Measurements from ENCODE around the gene NINJ2.

Gene NINJ2

DNA sequence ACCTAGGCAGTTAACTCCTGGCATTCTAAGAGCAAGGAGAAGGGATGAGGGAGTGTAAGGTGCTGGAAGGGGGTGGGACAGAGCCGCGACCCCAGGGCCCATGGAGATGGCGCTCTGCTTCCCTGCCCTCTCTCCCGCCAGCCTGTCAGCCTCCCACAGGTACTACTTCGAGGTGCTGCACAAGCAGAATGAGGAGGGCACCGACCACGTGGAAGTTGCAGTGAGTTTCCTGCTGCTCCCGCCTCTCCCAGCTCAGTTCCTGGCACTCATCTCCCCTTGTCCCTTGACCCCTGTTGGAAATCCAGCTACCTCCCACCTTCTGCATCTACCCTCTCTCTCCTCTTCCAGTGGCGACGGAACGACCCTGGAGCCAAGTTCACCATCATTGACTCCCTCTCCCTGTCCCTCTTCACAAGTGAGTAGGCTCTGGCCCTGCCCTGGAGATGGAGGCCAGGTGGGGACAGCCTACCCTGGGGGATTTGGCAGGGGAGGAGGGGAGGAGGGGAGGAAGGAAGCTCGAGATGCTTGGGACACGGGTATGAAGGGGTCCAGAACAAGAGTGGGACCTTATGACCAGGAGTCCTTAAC, 115.3 kb downstream of the NINJ2 start:
- no peak for DNase-seq (ENCODE audit: low spot score)

DNA sequence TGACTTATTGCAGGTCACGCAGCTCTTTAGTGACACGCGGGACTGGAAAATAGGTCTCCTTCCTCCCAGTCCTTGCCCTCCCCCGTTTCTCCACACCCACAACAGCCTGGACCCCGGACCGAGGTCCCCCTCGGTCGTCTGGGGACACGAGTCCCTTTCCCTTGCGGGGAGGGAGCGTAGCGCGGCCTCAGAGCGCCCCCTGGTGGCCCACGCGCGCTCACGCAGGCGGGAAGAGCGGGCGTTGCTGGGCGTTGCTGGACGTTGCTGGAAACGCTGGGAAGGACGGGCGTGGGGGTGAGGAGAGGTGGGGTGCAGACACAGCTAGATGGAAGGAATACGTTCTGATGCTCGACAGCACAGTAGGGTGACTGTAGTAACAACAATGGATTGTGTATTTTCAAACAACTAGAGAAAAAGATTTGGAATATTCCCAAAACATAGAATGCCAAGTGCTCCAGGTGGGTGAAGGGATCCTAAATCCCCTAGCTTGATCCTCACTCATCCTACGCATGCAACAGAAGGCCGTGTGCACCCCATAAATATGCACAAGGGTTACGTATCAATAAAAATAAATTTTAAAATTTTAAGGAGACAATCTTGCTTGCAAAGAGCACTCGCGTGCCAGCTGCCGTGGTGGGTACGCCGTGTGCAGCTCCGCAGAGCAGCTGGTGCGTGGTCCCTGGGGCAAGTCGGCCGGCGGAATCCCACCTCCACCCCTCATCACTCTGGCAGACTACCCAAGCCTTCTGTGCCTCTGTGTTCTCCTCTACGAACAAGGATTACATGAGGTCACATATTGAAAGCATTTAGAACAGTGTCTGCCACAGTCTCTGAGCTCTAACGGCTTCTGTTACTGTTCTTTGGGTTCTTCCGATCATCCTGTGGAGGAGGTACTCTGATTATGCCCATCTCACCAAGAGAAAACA, 116.1 kb downstream of the NINJ2 start:
- DNase-seq (ENCODE audit: low spot score) = peak; percentile 56

DNA sequence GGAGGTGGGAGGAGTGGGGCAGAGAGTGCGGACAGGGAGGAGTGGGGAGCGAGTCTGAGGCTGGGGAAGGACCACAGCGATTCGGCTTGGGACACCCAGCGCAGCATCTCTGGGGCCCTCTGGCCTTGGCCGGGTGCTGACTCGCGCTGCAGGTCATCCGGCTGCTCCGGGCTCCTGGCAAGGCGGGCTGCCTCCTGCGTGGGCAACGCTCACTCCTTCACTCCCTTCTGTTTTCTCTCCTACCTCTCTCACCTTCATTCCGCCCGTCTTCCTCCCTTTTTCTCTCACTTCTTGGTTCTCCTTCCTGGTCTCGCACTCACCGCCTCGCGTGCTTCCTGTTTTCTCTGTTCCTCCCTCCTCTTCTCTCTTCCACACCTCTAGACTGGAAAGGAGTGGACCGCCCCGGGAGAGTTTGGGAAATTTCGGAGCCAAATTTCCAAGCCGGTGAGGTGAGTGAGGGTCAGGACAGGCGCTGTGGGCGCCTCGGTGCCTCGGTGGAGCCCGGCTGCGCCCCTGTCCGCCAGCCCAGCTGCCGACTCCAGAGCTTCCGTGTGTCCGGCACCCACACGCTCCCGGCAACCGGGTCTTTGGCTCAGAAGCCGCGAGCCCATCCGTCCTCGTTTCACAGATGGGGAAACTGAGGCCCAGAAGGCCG, 116.9 kb downstream of the NINJ2 start:
- no peak for DNase-seq (ENCODE audit: low spot score)

DNA sequence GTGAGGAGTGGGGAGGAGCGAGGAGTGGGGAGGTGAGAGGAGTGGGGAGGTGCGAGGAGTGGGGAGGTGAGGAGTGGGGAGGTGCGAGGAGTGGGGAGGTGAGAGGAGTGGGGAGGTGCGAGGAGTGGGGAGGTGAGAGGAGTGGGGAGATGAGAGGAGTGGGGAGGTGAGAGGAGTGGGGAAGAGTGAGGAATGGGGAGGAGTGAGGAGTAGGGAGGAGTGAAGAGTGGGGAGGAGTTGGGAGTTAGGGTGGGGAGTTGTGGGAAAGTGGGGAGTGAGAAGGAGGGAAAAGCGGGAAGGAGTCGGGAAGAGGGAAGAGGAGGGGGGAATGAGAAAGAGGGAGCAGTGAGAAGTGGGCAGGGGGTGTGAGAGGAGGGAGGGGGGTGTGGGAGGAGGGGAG, 117.4 kb downstream of the NINJ2 start:
- DNase-seq (ENCODE audit: low spot score) = no peak

DNA sequence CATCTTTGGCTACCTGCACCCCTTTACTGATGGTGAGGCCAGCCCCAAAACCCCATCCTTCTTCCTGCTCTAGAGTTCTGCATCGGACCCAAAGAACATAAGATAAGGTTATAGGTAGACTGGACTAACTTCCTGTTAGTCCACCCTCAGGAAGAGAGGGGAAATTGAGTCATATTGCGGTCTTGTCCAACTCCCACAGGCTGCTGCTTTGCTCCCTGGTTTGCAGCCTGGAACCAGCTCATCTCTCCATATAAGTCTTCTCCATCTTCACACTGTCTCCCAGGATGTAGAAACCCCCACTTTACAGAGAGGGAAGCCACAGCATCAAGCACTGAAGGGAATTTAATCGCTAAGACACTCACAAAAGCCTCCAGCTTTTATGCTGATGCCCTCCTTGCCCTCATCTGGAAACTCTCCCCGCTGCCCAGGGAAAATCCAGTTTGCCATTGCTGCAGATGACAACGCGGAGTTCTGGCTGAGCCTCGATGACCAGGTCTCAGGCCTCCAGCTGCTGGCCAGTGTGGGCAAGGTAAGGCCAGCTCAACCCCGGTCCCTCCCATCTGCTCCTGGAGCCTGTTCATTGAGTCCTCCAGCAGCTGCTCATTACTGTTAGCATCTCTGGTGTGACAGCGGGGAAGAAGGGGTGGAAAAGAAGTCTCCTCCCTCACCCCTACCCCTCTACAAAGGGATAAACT, 118.2 kb downstream of the NINJ2 start:
- DNase-seq (ENCODE audit: low spot score) = no peak

DNA sequence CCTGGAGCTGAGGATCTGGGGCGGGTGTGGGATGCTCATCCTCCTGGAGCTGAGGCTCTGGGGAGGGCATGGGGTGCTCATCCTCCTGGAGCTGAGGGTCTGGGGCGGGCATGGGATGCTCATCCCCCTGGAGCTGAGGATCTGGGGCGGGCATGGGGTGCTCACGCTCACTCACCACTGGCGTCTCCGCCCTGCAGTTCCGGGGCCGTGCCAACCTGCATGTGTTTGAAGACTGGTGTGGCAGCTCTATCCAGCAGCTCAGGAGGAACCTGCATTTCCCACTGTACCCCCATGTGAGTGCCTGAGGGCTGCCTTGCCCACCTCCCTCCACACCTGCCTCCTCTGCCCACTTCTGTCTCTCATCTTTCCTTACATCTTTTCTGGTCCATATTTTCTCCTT, 119.1 kb downstream of the NINJ2 start:
- DNase-seq (ENCODE audit: low spot score) = no peak

DNA sequence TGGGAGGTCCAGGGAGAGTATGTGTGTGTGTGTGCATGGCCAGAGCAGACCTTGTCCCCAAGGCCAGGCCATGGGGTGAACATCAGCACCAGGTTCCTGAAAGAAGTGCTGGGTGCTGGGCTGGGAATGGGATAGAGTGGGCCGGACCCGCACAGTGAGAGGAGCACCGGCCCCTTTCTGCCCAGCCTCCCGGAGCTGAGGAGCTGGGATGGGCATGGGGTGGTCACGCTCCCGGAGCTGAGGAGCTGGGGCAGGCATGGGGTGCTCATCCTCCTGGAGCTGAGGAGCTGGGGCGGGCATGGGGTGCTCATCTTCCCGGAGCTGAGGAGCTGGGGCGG, 120.2 kb downstream of the NINJ2 start:
- no peak for DNase-seq (ENCODE audit: low spot score)

DNA sequence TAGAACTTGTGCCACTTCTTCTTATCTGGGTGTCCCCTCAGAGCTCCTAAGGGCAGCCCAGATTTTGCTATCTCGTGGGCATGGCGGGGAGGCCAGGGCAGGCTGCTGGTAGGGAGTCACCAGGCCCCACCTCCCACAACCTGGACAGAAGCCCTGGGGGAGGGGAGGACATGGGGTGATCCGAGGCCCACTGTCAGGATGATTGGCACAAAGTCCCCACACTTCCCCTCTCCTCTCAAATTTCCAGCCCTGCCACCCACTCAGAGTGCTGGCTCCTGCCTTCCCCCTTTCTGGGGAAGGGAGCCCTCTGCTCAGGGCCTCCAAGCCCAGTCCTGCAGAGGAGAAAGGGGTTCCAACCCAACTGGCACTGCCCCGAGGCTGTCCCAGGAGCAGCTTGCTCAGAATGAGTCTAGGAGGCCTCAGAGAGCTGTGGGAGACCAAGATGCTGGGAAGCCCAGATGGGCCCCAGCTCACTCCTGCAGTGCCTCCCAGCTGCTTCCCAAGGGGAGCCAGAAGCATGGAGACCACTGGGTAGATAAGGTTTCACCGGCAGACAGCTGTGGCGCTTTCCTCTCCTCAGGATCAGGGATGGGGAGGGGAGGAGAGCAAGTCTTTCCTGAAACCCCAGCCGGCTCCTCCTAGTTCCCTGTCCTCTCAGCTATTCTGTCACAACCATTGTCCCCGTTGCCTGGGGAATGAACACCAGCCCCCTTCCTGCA, 120.7 kb downstream of the NINJ2 start:
- no peak for DNase-seq (ENCODE audit: low spot score)

DNA sequence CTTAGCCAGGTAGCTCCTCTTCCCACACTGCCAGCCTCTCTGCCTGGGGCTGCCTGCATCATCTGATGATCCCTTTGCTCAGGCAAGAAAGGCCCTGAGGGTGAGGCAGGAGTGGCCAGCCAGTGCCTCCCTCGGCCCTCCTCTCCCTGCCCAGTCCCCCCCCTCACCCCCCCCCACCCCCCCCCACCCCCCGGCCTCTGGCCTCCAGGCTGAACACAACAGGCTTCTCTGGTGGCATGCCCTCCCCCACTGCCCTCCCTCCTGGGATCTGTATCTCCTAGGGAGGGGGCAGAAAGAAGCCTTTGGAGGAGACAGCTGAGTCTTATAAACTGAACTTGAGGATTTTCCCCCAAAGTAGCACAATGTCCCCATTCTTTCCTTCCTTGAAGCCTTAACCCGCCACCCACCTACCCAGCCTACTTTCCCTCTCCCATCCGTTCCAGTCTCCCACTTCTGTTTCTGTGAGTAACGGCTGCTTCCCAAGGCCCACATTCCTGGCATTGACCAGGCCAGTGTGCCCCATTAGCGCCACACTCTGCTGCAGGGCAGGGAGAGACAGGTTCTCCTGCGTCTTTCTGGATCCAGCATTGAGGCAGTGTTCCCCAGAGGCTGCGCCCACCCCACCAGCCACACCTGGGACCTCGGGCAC, 121.4 kb downstream of the NINJ2 start:
- no peak for DNase-seq (ENCODE audit: low spot score)

DNA sequence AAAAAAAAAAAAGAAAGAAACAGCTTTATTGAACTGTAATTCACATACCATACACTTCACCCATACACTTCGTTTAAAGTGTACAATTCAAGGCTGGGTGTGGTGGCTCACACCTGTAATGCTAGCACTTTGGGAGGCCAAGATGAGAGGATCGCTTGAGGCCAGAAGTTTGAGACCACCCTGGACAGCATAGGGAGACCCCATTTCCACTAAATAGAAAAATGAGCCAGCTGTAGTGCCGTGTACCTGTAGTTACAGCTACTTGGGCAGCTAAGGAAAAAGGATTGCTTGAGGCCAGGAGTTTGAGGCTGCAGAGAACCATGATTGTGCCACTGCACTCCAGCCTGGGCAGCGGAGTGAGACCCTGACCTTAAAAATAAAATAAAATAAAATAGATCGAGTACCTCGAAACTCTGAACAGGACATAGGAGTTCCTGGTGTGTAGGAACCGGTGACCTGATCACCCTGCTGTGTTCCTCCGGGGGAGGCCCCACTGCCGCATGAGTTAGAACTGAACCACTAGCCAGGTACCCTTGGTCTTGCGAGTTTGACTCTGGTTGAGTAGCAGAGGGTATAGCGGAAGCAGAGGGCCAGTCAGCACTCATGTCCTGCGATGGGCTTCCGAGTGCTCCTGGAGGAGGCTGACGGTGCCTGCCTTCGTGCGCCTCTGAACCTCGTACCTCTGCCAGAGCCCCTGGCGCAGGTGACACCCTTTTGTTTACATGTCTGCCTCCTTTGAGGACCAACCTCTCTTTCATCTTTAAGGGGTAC, 123.5 kb downstream of the NINJ2 start:
- DNase-seq (ENCODE audit: low spot score) = no peak

DNA sequence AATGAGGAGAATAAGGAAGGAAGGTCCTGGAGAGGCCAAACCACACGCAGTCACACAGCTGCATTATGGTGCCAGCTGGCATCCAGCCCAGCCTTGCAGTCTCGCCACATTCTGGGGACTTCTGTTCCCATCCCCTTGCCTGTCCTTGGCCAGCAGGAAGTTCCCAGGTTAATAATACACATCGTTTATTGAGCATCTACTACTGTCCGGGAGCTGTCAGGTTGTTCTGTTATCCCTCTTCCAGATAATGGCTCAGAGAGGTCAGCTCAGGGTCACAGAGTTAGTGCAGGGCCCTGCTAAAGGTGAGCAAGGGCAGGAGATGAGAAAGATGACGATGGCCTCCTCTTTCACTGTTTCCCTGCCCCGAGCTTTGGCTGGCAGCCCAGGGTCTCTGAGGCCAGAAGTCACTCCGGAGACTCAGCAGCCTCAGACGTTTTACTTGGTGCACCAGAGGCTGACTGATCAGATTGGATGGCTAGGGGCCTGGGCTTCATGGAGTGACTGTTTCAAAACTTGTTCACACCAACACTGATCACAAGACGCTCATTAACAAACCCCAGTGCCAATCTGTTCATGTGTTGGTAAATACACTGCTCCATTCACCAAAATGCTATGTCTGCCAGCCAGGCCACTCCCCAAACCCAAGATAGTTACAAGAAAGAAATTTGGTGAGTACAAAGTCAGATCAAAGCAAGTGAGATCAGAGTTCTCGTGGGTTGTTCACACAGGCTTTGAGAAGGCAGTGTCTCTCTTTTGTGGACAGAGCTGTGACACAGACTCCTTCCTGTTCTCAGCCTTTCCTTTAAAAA, 124.3 kb downstream of the NINJ2 start:
- no peak for DNase-seq (ENCODE audit: low spot score)

DNA sequence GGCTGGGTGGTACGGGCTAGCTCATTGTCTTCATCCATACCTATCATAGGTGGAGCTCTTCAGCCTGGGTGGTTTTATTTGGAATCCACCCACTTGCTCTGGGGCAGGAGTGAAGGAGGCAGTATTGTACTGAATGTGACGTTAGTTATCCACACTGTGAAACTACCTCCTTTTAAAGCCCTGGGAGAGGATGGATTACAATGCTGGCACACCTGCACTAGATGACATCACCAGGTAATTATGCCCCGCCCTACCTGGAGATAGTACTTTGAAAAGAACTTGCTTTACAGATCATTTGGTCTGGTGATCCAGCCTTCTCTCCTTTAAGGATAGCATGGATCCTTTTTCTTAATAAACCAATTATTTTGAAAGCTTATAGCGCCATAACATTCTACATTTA, 125.5 kb downstream of the NINJ2 start:
- DNase-seq (ENCODE audit: low spot score) = no peak

DNA sequence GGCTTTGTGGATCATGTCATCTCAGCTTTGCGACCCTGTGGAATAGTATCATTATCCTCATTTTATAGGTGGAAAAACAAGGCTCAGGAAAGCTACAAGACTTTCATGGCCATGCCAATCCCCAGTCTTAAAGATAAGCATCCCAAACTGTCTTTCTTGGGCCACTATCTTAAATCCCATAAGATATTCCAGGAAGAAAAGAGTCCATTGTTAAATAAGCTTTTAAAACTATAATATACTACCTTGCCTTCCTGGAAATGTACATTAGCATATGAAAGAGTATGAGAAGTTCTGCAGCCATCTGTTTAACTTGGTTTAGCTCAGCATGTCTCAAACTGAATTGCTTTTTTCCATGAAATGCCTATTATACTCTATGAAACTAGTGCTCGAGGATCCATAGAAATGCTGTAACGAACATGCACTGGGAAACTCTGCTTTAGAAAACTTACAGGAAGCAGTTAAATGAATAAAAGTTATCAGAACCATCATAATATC, 126.4 kb downstream of the NINJ2 start:
- DNase-seq (ENCODE audit: low spot score) = no peak

DNA sequence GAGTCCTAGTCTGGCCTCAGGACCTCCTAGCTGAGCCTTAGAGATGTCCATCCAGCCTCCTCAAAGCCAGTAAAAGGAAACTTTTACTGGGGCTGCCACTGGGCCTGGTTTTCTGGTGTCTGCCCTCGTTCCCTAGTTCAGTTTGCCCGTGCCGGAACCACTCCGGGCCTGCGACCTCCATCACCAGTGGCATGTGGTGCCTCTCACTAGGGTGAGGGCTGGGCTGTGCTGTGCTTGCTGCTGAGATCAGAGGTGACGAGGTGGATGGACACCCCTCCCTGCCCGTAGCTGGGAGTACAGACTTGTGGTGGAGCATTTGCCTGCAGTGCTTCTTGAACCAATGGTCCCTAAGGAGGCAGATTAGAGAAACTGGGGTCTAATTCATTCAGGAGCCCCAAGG, 127.8 kb downstream of the NINJ2 start:
- no peak for DNase-seq (ENCODE audit: low spot score)

DNA sequence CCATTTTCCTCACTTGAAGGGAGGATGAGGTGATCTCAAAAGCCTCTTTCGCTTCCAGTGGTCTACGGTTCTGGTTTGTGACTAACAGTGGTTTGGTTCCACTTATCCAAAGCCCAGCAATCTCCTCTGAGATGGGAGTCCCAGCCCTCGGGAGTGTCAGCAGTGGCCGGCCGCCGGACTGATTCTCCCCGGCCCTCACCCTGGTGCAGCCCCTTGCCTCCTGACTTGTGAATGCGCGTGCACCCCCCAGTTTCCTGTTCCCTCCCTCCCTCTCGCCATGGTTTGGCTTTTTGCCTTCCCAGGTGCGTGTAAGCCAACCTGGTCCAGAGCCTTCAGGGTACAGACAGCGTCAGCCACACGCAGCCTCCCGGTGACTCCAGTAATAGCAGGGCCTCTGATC, 129.0 kb downstream of the NINJ2 start:
- no peak for DNase-seq (ENCODE audit: low spot score)

DNA sequence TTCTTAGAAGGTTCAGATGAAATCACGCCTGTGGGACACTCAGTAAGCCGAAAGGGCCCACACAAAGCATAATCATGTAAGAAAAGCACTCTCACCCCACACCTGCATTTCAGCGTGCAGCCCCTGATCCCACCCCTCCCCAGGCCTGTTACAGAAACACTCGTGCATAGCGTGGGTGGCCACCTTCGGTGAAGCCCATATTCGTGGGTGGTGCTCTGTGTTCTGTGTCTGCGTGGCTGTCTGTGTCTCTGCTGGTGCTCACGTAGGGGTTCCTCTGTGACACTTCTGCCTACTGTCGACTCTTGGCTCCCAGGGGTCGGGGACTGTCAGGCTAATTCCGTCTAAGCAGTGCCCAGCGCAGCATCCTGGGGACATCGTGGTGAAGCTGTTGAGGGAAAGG, 129.5 kb downstream of the NINJ2 start:
- DNase-seq (ENCODE audit: low spot score) = no peak

DNA sequence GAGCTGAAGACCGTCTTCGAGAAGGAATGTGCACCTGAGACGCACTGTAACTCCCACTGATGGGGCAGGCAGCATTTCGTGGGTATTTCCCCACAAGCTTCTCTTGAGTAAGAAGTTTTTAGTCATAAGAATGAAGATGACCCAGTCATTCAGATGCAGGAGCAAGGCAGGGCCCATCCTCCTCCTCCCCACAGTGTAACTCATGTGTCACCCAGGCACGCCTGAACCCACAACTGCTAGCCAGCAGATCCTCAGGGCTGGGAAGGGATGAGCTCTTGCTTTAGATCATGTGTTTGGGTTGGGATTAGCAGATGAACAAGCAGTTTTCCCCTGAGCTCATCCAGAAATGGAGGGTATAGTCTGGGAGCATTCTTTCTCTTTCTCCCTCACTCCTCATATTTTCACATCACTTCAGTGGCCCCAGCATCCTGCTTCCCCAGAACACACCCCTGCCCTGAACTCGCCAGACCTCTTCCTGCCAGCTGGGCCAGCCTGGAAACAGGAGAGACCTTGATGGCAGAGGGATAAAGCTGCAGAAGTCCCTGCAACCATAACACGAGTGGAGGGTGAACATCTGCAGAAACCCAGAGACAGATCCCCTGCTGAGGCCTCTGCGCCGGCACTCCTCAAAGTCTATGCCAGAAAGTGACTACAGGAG, 130.2 kb downstream of the NINJ2 start:
- no peak for DNase-seq (ENCODE audit: low spot score)

DNA sequence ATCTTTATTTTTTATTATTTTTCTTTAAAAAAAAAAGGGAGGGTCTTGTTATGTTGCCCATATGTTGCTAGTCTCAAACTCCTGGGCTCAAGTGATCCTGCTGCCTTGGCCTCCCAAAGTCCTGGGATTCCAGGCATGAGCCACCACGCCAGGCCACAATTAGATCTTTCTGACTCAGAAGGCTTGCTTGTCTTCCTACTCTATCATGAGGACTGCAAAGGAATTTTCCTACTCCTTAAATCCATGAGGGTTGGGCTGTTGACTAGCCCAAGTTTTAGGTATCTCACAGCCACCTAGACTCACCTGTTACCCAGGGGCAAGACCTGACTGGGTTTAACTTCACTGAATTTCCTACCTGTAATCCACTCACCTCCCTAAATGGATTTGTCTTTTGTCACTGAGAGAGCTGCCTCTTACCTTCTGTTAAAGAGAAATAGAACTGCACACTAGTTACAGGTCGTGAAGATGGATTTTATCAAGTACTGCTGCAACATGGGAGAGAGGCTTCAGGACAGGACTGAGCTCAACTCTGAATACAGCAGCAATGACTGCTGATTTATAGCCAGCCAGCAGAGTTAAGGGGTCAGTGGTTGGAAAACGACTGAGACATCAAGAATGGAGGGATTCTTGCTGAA, 131.2 kb downstream of the NINJ2 start:
- no peak for DNase-seq (ENCODE audit: low spot score)

DNA sequence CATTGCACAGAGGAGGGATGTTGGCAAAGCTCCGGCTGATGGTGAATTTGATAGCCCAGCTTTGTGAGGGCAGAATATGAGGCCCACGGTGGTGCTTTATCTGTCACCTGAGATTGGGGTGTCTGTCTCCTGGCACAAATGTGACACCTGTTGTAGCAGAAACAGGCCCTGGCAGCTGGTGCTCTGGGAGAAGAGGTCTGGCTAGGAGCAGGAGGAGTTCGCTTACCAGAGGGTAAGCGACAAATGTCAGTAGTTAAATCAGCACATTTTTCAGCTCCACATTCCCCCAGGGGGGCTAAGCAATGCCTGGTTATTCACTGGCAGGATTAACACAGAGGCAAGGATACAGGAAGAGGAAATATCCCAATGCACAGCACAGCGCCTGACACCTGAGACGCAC, 132.4 kb downstream of the NINJ2 start:
- DNase-seq (ENCODE audit: low spot score) = no peak
